GM12878 (cell line): ENCODE data around the gene TMPRSS3. TPM values are rescaled to one million over a fixed set of nuclear protein-coding genes. Genes with fewer than 3 reads are reported as not detected.

Experiments used
- BRCA1 ChIP-seq: IDR thresholded peaks from 2 replicates; pipeline ENCODE4 v1.6.1; 2011; ENCODE audit warnings: low read depth, low read length, improper control_type of control experiment
- CBX3 ChIP-seq: fragments of 200-600 bp; sonication (generic); IDR thresholded peaks from 2 replicates; pipeline ENCODE4 v1.6.1; 2016; ENCODE audit warnings: low read depth, borderline replicate concordance
- CBX5 ChIP-seq: sonication (generic); IDR thresholded peaks from 2 replicates; pipeline ENCODE4 v1.6.1; 2016; ENCODE audit warnings: low read depth, moderate library complexity, mild to moderate bottlenecking, inconsistent platforms
- ESRRA ChIP-seq: IDR thresholded peaks from 2 replicates; pipeline ENCODE4 v1.6.1; 2012; ENCODE audit warnings: mild to moderate bottlenecking, low read length, improper control_type of control experiment
- GABPA ChIP-seq: IDR thresholded peaks from 2 replicates; pipeline ENCODE4 v1.6.1; 2014; ENCODE audit warnings: antibody characterized with exemption, low read depth, mild to moderate bottlenecking, inconsistent platforms
- HDAC2 ChIP-seq: fragments of 200-600 bp; sonication (generic); IDR thresholded peaks from 2 replicates; pipeline ENCODE4 v1.6.1; 2017
- HDGF ChIP-seq: fragments of 450-650 bp; IDR thresholded peaks from 2 replicates; pipeline ENCODE4 v1.6.1; 2016; ENCODE audit warnings: antibody characterized with exemption
- IKZF2 ChIP-seq, 2 experiments: fragments of 450-650 bp; IDR thresholded peaks; 2 replicates each; pipeline ENCODE4 v1.6.1; 2017; ENCODE audit warnings: mild to moderate bottlenecking in 2 of 2, moderate library complexity in 2 of 2
- JUNB ChIP-seq: IDR thresholded peaks from 2 replicates; pipeline ENCODE4 v1.6.1; 2016; ENCODE audit warnings: antibody characterized with exemption, mild to moderate bottlenecking
- MXI1 ChIP-seq: fragments of 150-350 bp; IDR thresholded peaks from 2 replicates; pipeline ENCODE4 v1.6.1; 2011; ENCODE audit warnings: low read depth, mild to moderate bottlenecking, inconsistent platforms, low read length, improper control_type of control experiment
- POLR2A ChIP-seq: IDR thresholded peaks from 2 replicates; pipeline ENCODE4 v1.6.1; 2011; ENCODE audit warnings: low read depth, mild to moderate bottlenecking, low read length
- RAD21 ChIP-seq: IDR thresholded peaks from 2 replicates; pipeline ENCODE4 v1.6.1; 2011; ENCODE audit warnings: mild to moderate bottlenecking, low read depth, low read length, moderate library complexity; ENCODE audit not compliant: insufficient read depth
- RFX5 ChIP-seq: IDR thresholded peaks from 2 replicates; pipeline ENCODE4 v1.6.1; 2011; ENCODE audit warnings: low read depth, low read length, improper control_type of control experiment
- SRF ChIP-seq, 2 experiments: IDR thresholded peaks; 2 replicates each; pipeline ENCODE4 v1.6.1; 2011; ENCODE audit warnings: low read depth in 2 of 2, low read length in 2 of 2, mild to moderate bottlenecking in 1 of 2, moderate library complexity in 1 of 2
- STAT3 ChIP-seq: IDR thresholded peaks from 2 replicates; pipeline ENCODE4 v1.6.1; 2011; ENCODE audit warnings: low read depth, low read length, improper control_type of control experiment
- TBL1XR1 ChIP-seq: IDR thresholded peaks from 2 replicates; pipeline ENCODE4 v1.6.1; 2012; ENCODE audit warnings: low read depth, low read length, improper control_type of control experiment
- TCF12 ChIP-seq: IDR thresholded peaks from 2 replicates; pipeline ENCODE4 v1.6.1; 2011; ENCODE audit warnings: low read depth, mild to moderate bottlenecking, low read length
- TCF7 ChIP-seq: IDR thresholded peaks from 2 replicates; pipeline ENCODE4 v1.6.1; 2014; ENCODE audit warnings: antibody characterized with exemption, borderline replicate concordance
- ZBED1 ChIP-seq: IDR thresholded peaks from 2 replicates; pipeline ENCODE4 v1.6.1; 2016; ENCODE audit warnings: borderline replicate concordance
- ZNF207 ChIP-seq: fragments of 450-650 bp; IDR thresholded peaks from 2 replicates; pipeline ENCODE4 v1.6.1; 2014; ENCODE audit warnings: antibody characterized with exemption, mild to moderate bottlenecking, borderline replicate concordance
- ZNF217 ChIP-seq: fragments of 450-650 bp; IDR thresholded peaks from 2 replicates; pipeline ENCODE4 v1.6.1; 2017; ENCODE audit warnings: antibody characterized with exemption, mild to moderate bottlenecking
- ZNF384 ChIP-seq: IDR thresholded peaks from 2 replicates; pipeline ENCODE4 v1.6.1; 2012; ENCODE audit warnings: low read depth, mild to moderate bottlenecking, low read length, improper control_type of control experiment, borderline replicate concordance
- polyA plus RNA-seq, 11 experiments: library from polyadenylated mRNA; depleted of rRNA in 4 of 11; unstranded in 6 of 11; stranded (reverse) in 5 of 11; fragments of >200 nt; fragmentation: Nextera tagmentation in 4 of 11; fragmentation: Illumina TruSeq in 1 of 11; extraction: Ambion mirVana in 4 of 11; extraction: Trizol in 1 of 11; gene quantifications; 1 replicate in 1 of 11; 2 replicates in 10 of 11; pipeline versions ENCODE4 v1.2.1 to v1.2.3, GENCODE V29; 2011 to 2016; ENCODE audit warnings: inconsistent platforms in 2 of 11, missing spikeins in 2 of 11, low read depth in 1 of 11
- total RNA-seq, 4 experiments: library from RNA; depleted of rRNA in 3 of 4; stranded (reverse); fragments of >200 nt in 3 of 4; fragmentation: Illumina TruSeq in 1 of 4; extraction: Trizol in 1 of 4; gene quantifications; 2 replicates each; pipeline versions ENCODE4 v1.2.1 to v1.2.3, GENCODE V29; 2013 to 2021
- TF ChIP-seq, protein P1 (sequence below): fragments of 450-650 bp; IDR thresholded peaks from 2 replicates; pipeline ENCODE4 v1.6.1; 2016; ENCODE audit warnings: mild to moderate bottlenecking
- TF ChIP-seq, protein P2 (sequence below): fragments of 450-650 bp; IDR thresholded peaks from 2 replicates; pipeline ENCODE4 v1.6.1; 2017; ENCODE audit warnings: mild to moderate bottlenecking, moderate library complexity
- TF ChIP-seq, protein P3 (sequence below): fragments of 450-650 bp; IDR thresholded peaks from 2 replicates; pipeline ENCODE4 v1.6.1; 2017; ENCODE audit warnings: mild to moderate bottlenecking, low read depth, inconsistent platforms; ENCODE audit not compliant: poor library complexity, severe bottlenecking
- TF ChIP-seq, protein P4 (sequence below): IDR thresholded peaks from 2 replicates; pipeline ENCODE4 v1.6.1; 2012; ENCODE audit warnings: low read length, inconsistent platforms

Gene TMPRSS3
- total and polyA plus RNA-seq, 10 of the 15 experiments (the other 5 are each of a cell fraction or from before 2014, with no cell fraction given): 0.51 to 1.5 (median 0.82) TPM; not detected in 1

DNA sequence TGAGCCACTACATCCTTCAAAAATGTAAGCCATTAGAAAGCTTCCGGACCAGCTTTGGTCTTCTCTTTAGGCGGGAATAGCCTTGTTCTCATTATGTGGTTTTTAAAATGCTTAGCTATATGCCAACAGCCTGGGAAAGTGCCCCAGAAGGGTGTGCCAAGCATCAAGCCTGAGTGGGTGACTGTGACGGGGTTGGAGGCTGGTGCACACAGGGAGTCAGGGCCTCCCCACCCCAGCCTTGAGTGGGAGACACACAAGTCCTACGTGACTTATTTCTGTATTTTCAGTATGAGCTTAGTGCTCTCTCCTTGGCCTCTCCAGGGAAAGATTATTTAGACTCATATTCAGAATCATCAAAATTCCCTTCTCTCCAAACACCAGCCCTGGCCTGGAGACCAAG lies 17.6 kb upstream of the TMPRSS3 start (continued):
- TF ChIP-seq, protein P1, sequence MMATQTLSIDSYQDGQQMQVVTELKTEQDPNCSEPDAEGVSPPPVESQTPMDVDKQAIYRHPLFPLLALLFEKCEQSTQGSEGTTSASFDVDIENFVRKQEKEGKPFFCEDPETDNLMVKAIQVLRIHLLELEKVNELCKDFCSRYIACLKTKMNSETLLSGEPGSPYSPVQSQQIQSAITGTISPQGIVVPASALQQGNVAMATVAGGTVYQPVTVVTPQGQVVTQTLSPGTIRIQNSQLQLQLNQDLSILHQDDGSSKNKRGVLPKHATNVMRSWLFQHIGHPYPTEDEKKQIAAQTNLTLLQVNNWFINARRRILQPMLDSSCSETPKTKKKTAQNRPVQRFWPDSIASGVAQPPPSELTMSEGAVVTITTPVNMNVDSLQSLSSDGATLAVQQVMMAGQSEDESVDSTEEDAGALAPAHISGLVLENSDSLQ: no peak
- no peak for TF ChIP-seq ZBED1
- TF ChIP-seq GABPA: no peak
- no peak for TF ChIP-seq RFX5
- TF ChIP-seq MXI1: no peak
- no peak for TF ChIP-seq SRF (IDR thresholded peaks at IDR 0.05; ENCODE audit: low read depth in 2 of 2, low read length in 2 of 2)
- TF ChIP-seq HDAC2: no peak
- TF ChIP-seq, protein P2, sequence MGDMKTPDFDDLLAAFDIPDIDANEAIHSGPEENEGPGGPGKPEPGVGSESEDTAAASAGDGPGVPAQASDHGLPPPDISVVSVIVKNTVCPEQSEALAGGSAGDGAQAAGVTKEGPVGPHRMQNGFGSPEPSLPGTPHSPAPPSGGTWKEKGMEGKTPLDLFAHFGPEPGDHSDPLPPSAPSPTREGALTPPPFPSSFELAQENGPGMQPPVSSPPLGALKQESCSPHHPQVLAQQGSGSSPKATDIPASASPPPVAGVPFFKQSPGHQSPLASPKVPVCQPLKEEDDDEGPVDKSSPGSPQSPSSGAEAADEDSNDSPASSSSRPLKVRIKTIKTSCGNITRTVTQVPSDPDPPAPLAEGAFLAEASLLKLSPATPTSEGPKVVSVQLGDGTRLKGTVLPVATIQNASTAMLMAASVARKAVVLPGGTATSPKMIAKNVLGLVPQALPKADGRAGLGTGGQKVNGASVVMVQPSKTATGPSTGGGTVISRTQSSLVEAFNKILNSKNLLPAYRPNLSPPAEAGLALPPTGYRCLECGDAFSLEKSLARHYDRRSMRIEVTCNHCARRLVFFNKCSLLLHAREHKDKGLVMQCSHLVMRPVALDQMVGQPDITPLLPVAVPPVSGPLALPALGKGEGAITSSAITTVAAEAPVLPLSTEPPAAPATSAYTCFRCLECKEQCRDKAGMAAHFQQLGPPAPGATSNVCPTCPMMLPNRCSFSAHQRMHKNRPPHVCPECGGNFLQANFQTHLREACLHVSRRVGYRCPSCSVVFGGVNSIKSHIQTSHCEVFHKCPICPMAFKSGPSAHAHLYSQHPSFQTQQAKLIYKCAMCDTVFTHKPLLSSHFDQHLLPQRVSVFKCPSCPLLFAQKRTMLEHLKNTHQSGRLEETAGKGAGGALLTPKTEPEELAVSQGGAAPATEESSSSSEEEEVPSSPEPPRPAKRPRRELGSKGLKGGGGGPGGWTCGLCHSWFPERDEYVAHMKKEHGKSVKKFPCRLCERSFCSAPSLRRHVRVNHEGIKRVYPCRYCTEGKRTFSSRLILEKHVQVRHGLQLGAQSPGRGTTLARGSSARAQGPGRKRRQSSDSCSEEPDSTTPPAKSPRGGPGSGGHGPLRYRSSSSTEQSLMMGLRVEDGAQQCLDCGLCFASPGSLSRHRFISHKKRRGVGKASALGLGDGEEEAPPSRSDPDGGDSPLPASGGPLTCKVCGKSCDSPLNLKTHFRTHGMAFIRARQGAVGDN: peak; percentile 38
- TF ChIP-seq ZNF384: no peak
- TF ChIP-seq, protein P3, sequence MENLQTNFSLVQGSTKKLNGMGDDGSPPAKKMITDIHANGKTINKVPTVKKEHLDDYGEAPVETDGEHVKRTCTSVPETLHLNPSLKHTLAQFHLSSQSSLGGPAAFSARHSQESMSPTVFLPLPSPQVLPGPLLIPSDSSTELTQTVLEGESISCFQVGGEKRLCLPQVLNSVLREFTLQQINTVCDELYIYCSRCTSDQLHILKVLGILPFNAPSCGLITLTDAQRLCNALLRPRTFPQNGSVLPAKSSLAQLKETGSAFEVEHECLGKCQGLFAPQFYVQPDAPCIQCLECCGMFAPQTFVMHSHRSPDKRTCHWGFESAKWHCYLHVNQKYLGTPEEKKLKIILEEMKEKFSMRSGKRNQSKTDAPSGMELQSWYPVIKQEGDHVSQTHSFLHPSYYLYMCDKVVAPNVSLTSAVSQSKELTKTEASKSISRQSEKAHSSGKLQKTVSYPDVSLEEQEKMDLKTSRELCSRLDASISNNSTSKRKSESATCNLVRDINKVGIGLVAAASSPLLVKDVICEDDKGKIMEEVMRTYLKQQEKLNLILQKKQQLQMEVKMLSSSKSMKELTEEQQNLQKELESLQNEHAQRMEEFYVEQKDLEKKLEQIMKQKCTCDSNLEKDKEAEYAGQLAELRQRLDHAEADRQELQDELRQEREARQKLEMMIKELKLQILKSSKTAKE: no peak
- no peak for TF ChIP-seq CBX3
- no peak for TF ChIP-seq TCF12
- no peak for TF ChIP-seq ZNF207
- TF ChIP-seq ZNF217: no peak
- TF ChIP-seq BRCA1: no peak
- no peak for TF ChIP-seq STAT3
- no peak for TF ChIP-seq TCF7
- TF ChIP-seq ESRRA: no peak
- TF ChIP-seq TBL1XR1: no peak
- TF ChIP-seq CBX5: no peak
- peak; percentile 72; the same call in 1 of the 2 replicates for TF ChIP-seq JUNB
- TF ChIP-seq, protein P4, sequence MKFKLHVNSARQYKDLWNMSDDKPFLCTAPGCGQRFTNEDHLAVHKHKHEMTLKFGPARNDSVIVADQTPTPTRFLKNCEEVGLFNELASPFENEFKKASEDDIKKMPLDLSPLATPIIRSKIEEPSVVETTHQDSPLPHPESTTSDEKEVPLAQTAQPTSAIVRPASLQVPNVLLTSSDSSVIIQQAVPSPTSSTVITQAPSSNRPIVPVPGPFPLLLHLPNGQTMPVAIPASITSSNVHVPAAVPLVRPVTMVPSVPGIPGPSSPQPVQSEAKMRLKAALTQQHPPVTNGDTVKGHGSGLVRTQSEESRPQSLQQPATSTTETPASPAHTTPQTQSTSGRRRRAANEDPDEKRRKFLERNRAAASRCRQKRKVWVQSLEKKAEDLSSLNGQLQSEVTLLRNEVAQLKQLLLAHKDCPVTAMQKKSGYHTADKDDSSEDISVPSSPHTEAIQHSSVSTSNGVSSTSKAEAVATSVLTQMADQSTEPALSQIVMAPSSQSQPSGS: no peak
- no peak for TF ChIP-seq RAD21
- no peak for TF ChIP-seq HDGF
- TF ChIP-seq POLR2A: no peak
- TF ChIP-seq IKZF2 (IDR thresholded peaks at IDR 0.05): peak in 1 of 2 experiments; percentile 33; a peak in 1 of 4 replicates
